Testis (tissue), 2 donors: ENCODE measurements around the gene LAMA1.

Source experiments
- POLR2A ChIP-seq: fragments of 450-650 bp; IDR thresholded peaks from one replicate; pipeline ENCODE4 v1.6.1; 2017; ENCODE audit warnings: antibody characterized with exemption, mild to moderate bottlenecking, moderate library complexity
- TF ChIP-seq, protein P1 (sequence below), 3 experiments: fragments of 450-650 bp in 2 of 3; fragments of 200-600 bp in 1 of 3; sonication (generic) in 1 of 3; IDR thresholded peaks; one replicate each; pipeline ENCODE4 v1.5.1; 2016 to 2019; ENCODE audit warnings: antibody characterized with exemption in 3 of 3, mild to moderate bottlenecking in 2 of 3, moderate library complexity in 1 of 3

DNA sequence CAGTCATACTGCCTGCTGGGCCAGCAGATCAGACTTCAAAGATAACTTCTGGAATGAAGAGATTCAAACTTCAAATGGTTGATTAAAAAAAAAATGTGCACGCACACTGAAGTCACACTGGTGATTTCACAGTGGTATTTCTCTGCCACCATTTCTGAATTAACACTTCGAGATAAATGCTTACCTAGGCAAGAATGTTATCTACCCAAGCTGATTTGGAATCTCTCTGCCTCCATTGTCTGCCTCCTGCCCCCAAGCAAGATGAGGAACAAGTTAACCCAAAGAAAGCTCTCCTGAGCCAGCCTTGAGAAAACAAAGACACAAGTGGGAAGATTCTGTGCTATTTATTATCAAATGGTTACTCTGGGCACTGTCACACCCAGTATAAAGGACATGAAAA is 6.5 kb downstream of the LAMA1 start:
- TF ChIP-seq, protein P1, sequence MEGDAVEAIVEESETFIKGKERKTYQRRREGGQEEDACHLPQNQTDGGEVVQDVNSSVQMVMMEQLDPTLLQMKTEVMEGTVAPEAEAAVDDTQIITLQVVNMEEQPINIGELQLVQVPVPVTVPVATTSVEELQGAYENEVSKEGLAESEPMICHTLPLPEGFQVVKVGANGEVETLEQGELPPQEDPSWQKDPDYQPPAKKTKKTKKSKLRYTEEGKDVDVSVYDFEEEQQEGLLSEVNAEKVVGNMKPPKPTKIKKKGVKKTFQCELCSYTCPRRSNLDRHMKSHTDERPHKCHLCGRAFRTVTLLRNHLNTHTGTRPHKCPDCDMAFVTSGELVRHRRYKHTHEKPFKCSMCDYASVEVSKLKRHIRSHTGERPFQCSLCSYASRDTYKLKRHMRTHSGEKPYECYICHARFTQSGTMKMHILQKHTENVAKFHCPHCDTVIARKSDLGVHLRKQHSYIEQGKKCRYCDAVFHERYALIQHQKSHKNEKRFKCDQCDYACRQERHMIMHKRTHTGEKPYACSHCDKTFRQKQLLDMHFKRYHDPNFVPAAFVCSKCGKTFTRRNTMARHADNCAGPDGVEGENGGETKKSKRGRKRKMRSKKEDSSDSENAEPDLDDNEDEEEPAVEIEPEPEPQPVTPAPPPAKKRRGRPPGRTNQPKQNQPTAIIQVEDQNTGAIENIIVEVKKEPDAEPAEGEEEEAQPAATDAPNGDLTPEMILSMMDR (IDR thresholded peaks at IDR 0.05) = no peak
- TF ChIP-seq POLR2A = no peak
